ENCODE results near the gene RPL32.

- TF ChIP-seq CTCF (conservative IDR thresholded peaks at IDR 0.05; ENCODE audit: low read depth, low read length) (no peak), RAD21 (IDR thresholded peaks at IDR 0.05; ENCODE audit: low read length) (no peak), MXI1 (IDR thresholded peaks at IDR 0.05; ENCODE audit: borderline replicate concordance, low read depth, low read length) (no peak), NFE2L2 (IDR thresholded peaks at IDR 0.05; ENCODE audit: low read depth, low read length) (no peak), MAFK (IDR thresholded peaks at IDR 0.05; ENCODE audit: low read depth, low read length) (no peak), CEBPB (IDR thresholded peaks at IDR 0.05; ENCODE audit: low read depth, low read length) (no peak), POLR2A (IDR thresholded peaks at IDR 0.05; ENCODE audit: low read depth, low read length) (no peak), RFX5 (IDR thresholded peaks at IDR 0.05; ENCODE audit: low read depth, low read length) (no peak), SMC3 (IDR thresholded peaks at IDR 0.05; ENCODE audit: low read depth, low read length) (no peak), BHLHE40 (IDR thresholded peaks at IDR 0.05; ENCODE audit: low read depth, low read length) (no peak), FOS (IDR thresholded peaks at IDR 0.05; ENCODE audit: low read depth, low read length) (no peak), USF2 (IDR thresholded peaks at IDR 0.05; ENCODE audit: low read depth, low read length) (no peak)
- TF ChIP-seq, protein P1, sequence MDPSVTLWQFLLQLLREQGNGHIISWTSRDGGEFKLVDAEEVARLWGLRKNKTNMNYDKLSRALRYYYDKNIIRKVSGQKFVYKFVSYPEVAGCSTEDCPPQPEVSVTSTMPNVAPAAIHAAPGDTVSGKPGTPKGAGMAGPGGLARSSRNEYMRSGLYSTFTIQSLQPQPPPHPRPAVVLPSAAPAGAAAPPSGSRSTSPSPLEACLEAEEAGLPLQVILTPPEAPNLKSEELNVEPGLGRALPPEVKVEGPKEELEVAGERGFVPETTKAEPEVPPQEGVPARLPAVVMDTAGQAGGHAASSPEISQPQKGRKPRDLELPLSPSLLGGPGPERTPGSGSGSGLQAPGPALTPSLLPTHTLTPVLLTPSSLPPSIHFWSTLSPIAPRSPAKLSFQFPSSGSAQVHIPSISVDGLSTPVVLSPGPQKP (IDR thresholded peaks at IDR 0.05; ENCODE audit: borderline replicate concordance, low read depth, low read length) = no peak
Measured at GRCh38 chr3:12842469-12842868, 1.1 kb upstream of the RPL32 start.
